GM12878 (cell line): ENCODE measurements around the gene SNCAIP.

Source experiments
- BRCA1 ChIP-seq: IDR thresholded peaks from 2 replicates; pipeline ENCODE4 v1.6.1; 2011; ENCODE audit warnings: low read depth, low read length, improper control_type of control experiment
- EZH2 ChIP-seq: IDR thresholded peaks from 2 replicates; pipeline ENCODE4 v1.6.1; 2012; ENCODE audit warnings: low read depth, mild to moderate bottlenecking, control low read depth, inconsistent platforms, low read length, borderline replicate concordance; ENCODE audit not compliant: control insufficient read depth
- GABPA ChIP-seq: IDR thresholded peaks from 2 replicates; pipeline ENCODE4 v1.6.1; 2014; ENCODE audit warnings: antibody characterized with exemption, low read depth, mild to moderate bottlenecking, inconsistent platforms
- MTA3 ChIP-seq: IDR thresholded peaks from 2 replicates; pipeline ENCODE4 v1.6.1; 2012; ENCODE audit warnings: low read length, inconsistent platforms, borderline replicate concordance
- NR2C2 ChIP-seq: IDR thresholded peaks from 2 replicates; pipeline ENCODE4 v1.6.1; 2011; ENCODE audit warnings: borderline replicate concordance, low read depth; ENCODE audit not compliant: control insufficient read depth, insufficient read length
- RAD21 ChIP-seq: IDR thresholded peaks from 2 replicates; pipeline ENCODE4 v1.6.1; 2011; ENCODE audit warnings: mild to moderate bottlenecking, low read depth, low read length, moderate library complexity; ENCODE audit not compliant: insufficient read depth
- SUZ12 ChIP-seq: fragments of 200-600 bp; sonication (generic); IDR thresholded peaks from one replicate; pipeline ENCODE4 v1.6.1; 2018; ENCODE audit warnings: antibody characterized with exemption, mild to moderate bottlenecking; ENCODE audit not compliant: unreplicated experiment
- ZBED1 ChIP-seq: IDR thresholded peaks from 2 replicates; pipeline ENCODE4 v1.6.1; 2016; ENCODE audit warnings: borderline replicate concordance
- TF ChIP-seq, protein P1 (sequence below): IDR thresholded peaks from 2 replicates; pipeline ENCODE4 v1.6.1; 2012; ENCODE audit warnings: improper control_type of control experiment, low read depth, low read length; ENCODE audit not compliant: insufficient replicate concordance
- TF ChIP-seq, protein P2 (sequence below): fragments of 450-650 bp; IDR thresholded peaks from 2 replicates; pipeline ENCODE4 v1.6.1; 2016; ENCODE audit warnings: mild to moderate bottlenecking
- TF ChIP-seq, protein P3 (sequence below), 3 experiments: IDR thresholded peaks in 2 of 3; conservative IDR thresholded peaks in 1 of 3; 2 replicates each; pipeline ENCODE4 v1.5.1; 2011; ENCODE audit warnings: low read depth in 3 of 3, low read length in 3 of 3, mild to moderate bottlenecking in 3 of 3, control low read depth in 2 of 3, moderate library complexity in 2 of 3, inconsistent platforms in 1 of 3, mixed read lengths in 1 of 3; ENCODE audit not compliant: control insufficient read depth in 2 of 3, insufficient read depth in 1 of 3; ENCODE audit errors: extremely low read depth in 1 of 3
- TF ChIP-seq, protein P4 (sequence below): IDR thresholded peaks from 2 replicates; pipeline ENCODE4 v1.6.1; 2011; ENCODE audit warnings: low read depth, mild to moderate bottlenecking, low read length, moderate library complexity, borderline replicate concordance; ENCODE audit errors: extremely low read depth

DNA sequence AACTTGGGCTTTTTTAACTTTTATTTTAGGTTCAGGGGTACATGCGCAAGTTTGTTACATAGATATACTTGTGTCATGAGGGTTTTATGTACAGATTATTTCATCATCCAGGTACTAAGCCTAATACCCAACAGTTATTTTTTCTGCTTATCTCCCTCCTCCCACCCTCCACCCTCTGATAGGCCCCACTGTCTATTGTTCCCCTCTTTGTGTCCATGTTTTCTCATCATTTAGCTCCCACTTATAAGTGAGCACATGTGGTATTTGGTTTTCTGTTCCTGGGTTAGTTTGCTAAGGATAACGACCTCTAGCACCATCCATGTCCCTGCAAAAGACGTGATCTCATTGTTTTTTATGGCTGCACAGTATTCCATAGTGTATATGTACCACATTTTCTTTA is 172.1 kb downstream of the SNCAIP start:
- TF ChIP-seq, protein P1, sequence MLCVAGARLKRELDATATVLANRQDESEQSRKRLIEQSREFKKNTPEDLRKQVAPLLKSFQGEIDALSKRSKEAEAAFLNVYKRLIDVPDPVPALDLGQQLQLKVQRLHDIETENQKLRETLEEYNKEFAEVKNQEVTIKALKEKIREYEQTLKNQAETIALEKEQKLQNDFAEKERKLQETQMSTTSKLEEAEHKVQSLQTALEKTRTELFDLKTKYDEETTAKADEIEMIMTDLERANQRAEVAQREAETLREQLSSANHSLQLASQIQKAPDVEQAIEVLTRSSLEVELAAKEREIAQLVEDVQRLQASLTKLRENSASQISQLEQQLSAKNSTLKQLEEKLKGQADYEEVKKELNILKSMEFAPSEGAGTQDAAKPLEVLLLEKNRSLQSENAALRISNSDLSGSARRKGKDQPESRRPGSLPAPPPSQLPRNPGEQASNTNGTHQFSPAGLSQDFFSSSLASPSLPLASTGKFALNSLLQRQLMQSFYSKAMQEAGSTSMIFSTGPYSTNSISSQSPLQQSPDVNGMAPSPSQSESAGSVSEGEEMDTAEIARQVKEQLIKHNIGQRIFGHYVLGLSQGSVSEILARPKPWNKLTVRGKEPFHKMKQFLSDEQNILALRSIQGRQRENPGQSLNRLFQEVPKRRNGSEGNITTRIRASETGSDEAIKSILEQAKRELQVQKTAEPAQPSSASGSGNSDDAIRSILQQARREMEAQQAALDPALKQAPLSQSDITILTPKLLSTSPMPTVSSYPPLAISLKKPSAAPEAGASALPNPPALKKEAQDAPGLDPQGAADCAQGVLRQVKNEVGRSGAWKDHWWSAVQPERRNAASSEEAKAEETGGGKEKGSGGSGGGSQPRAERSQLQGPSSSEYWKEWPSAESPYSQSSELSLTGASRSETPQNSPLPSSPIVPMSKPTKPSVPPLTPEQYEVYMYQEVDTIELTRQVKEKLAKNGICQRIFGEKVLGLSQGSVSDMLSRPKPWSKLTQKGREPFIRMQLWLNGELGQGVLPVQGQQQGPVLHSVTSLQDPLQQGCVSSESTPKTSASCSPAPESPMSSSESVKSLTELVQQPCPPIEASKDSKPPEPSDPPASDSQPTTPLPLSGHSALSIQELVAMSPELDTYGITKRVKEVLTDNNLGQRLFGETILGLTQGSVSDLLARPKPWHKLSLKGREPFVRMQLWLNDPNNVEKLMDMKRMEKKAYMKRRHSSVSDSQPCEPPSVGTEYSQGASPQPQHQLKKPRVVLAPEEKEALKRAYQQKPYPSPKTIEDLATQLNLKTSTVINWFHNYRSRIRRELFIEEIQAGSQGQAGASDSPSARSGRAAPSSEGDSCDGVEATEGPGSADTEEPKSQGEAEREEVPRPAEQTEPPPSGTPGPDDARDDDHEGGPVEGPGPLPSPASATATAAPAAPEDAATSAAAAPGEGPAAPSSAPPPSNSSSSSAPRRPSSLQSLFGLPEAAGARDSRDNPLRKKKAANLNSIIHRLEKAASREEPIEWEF: no peak
- TF ChIP-seq, protein P2, sequence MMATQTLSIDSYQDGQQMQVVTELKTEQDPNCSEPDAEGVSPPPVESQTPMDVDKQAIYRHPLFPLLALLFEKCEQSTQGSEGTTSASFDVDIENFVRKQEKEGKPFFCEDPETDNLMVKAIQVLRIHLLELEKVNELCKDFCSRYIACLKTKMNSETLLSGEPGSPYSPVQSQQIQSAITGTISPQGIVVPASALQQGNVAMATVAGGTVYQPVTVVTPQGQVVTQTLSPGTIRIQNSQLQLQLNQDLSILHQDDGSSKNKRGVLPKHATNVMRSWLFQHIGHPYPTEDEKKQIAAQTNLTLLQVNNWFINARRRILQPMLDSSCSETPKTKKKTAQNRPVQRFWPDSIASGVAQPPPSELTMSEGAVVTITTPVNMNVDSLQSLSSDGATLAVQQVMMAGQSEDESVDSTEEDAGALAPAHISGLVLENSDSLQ: no peak
- TF ChIP-seq, protein P3, sequence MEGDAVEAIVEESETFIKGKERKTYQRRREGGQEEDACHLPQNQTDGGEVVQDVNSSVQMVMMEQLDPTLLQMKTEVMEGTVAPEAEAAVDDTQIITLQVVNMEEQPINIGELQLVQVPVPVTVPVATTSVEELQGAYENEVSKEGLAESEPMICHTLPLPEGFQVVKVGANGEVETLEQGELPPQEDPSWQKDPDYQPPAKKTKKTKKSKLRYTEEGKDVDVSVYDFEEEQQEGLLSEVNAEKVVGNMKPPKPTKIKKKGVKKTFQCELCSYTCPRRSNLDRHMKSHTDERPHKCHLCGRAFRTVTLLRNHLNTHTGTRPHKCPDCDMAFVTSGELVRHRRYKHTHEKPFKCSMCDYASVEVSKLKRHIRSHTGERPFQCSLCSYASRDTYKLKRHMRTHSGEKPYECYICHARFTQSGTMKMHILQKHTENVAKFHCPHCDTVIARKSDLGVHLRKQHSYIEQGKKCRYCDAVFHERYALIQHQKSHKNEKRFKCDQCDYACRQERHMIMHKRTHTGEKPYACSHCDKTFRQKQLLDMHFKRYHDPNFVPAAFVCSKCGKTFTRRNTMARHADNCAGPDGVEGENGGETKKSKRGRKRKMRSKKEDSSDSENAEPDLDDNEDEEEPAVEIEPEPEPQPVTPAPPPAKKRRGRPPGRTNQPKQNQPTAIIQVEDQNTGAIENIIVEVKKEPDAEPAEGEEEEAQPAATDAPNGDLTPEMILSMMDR (IDR thresholded peaks at IDR 0.05 in 2 of 3, conservative IDR thresholded peaks at IDR 0.05 in 1 of 3; ENCODE audit: control insufficient read depth in 2 of 3, extremely low read depth in 1 of 3, insufficient read depth in 1 of 3, low read depth in 3 of 3, low read length in 3 of 3): no peak
- TF ChIP-seq GABPA (no peak), NR2C2 (no peak), RAD21 (no peak), MTA3 (no peak), BRCA1 (no peak), SUZ12 (no peak), EZH2 (no peak), ZBED1 (no peak)
- TF ChIP-seq, protein P4, sequence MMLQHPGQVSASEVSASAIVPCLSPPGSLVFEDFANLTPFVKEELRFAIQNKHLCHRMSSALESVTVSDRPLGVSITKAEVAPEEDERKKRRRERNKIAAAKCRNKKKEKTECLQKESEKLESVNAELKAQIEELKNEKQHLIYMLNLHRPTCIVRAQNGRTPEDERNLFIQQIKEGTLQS: no peak
